SU-DHL-6 (cell line): Measurements from ENCODE around the gene STRBP.

Experiments
- CTCF ChIP-seq: fragments of 200-600 bp; sonication (generic); IDR thresholded peaks from one replicate; pipeline ENCODE4 v1.5.1; 2017; ENCODE audit warnings: antibody characterized with exemption, mild to moderate bottlenecking, low read length, moderate library complexity; ENCODE audit not compliant: insufficient read depth, poor library complexity, severe bottlenecking
- EZH2phosphoT487 ChIP-seq: fragments of 200-600 bp; sonication (generic), shearing (Covaris generic); conservative IDR thresholded peaks from 2 replicates; pipeline ENCODE4 v1.6.1; 2018; ENCODE audit warnings: mild to moderate bottlenecking, antibody characterized with exemption, low read length, moderate library complexity, mixed read lengths

GRCh38 chr9:123150708-123151503 is 117.5 kb downstream of the STRBP start:
- TF ChIP-seq CTCF (no peak), EZH2phosphoT487 (no peak)
